ENCODE data around the gene IL34.

- TF ChIP-seq ZNF20 (CRISPR knock-in tag; IDR thresholded peaks at IDR 0.05) (no peak), MAZ (IDR thresholded peaks at IDR 0.05; ENCODE audit: borderline replicate concordance, low read depth, low read length) (no peak), MAZ (CRISPR knock-in tag; IDR thresholded peaks at IDR 0.05; ENCODE audit: low read depth) (no peak), ZNF724P (CRISPR knock-in tag; IDR thresholded peaks at IDR 0.05; ENCODE audit: borderline replicate concordance) (no peak), CEBPB (IDR thresholded peaks at IDR 0.05; ENCODE audit: borderline replicate concordance, low read depth, low read length) (no peak), ZNF792 (CRISPR knock-in tag; IDR thresholded peaks at IDR 0.05) (no peak), EP300 (IDR thresholded peaks at IDR 0.05; ENCODE audit: low read depth in 2 of 2, low read length in 2 of 2) (no peak), EP300 (CRISPR knock-in tag; IDR thresholded peaks at IDR 0.05; ENCODE audit: borderline replicate concordance) (no peak), REST (IDR thresholded peaks at IDR 0.05; ENCODE audit: borderline replicate concordance in 1 of 2, low read depth in 1 of 2, low read length in 2 of 2) (no peak), POLR2AphosphoS5 (IDR thresholded peaks at IDR 0.05; ENCODE audit: low read depth, low read length) (no peak), ZNF746 (CRISPR knock-in tag; IDR thresholded peaks at IDR 0.05) (no peak), POLR2A (IDR thresholded peaks at IDR 0.05; ENCODE audit: insufficient read depth in 1 of 2, low read depth in 2 of 2, low read length in 2 of 2) (no peak)
These were observed 10.9 kb upstream of the IL34 start for GRCh38 chr16:70635336-70636016.
